ENCODE data around the gene KCNJ4. TPM values are rescaled to one million over a fixed set of nuclear protein-coding genes. Genes with fewer than 3 reads are reported as not detected.

The KCNJ4 gene
- total RNA-seq, 1 experiment from 2014 or later, result not detected

DNA sequence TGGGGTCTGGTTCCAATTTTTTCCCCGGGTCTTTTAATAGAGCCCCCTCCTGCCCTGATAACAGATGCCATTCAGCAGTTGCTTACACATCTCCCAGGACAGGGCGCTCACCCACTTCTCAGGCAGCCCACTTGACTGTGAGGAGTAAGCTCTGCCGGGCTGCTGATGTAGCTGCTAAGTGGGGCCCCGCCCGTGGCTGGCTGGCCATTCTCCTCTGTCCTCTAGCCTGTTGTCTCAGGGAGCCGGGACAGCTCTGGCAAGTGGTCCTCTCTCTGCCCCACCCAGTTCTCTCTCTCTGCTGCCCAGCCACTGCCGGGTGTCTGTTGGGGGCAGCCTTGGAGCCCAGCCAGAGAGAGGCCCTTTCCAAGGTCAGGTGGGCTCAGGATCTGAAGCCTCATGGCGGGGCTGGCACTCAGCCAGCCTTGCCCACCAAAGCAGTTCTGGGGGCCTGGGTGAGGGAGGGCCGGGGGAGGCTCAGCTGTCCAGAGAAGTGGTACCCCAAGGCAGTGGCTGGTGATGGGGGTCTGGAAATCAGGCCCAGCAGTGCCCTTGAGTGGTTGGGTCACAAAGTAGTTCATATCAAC is 8.9 kb downstream of the KCNJ4 start:
- Mint-ChIP-seq H3K27me3 (ENCODE audit: unreplicated experiment) (peaks cover 85% of the 10 kb centered on the region), H3K9me3 (ENCODE audit: low read depth, unreplicated experiment) (no peaks in the 10 kb centered on the region), H3K36me3 (ENCODE audit: insufficient read depth, unreplicated experiment) (no peaks in the 10 kb centered on the region), H3K27ac (ENCODE audit: unreplicated experiment) (no peak overlapping the region), H3K4me3 (ENCODE audit: low read depth, unreplicated experiment) (no peak overlapping the region), H3K4me1 (ENCODE audit: low read depth, unreplicated experiment) (peaks cover 18% of the 10 kb centered on the region)
- intact Hi-C loops (cut with micrococcal nuclease; ENCODE audit: unreplicated experiment), result no loop called here
- CTCF ChIA-PET, result no interaction called here
- no peak for DNase-seq
- BruUV-seq (replicated peaks), result no TSS peak
- TF ChIP-seq, protein P1, sequence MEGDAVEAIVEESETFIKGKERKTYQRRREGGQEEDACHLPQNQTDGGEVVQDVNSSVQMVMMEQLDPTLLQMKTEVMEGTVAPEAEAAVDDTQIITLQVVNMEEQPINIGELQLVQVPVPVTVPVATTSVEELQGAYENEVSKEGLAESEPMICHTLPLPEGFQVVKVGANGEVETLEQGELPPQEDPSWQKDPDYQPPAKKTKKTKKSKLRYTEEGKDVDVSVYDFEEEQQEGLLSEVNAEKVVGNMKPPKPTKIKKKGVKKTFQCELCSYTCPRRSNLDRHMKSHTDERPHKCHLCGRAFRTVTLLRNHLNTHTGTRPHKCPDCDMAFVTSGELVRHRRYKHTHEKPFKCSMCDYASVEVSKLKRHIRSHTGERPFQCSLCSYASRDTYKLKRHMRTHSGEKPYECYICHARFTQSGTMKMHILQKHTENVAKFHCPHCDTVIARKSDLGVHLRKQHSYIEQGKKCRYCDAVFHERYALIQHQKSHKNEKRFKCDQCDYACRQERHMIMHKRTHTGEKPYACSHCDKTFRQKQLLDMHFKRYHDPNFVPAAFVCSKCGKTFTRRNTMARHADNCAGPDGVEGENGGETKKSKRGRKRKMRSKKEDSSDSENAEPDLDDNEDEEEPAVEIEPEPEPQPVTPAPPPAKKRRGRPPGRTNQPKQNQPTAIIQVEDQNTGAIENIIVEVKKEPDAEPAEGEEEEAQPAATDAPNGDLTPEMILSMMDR (IDR thresholded peaks at IDR 0.05; ENCODE audit: unreplicated experiment), result no peak

DNA sequence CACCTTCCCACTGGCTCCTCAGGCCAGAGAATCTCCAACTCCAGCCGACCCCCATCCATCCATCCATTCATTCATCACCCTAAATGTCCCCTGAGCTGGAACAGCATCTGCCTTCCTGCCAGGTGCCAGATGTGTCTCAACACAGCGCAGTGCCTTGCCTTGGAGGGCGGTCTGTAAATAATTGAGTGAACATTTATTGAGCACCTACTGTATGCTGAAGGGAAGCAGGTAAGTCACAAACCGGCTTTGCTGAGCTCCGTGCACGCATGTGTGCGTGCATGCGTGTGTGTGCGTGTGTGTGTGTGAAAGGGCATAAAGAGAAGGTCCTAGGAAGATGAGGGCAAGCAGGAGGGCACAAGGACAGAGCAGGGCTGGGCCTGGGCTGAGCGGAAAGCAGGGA is 10.2 kb downstream of the KCNJ4 start:
- intact Hi-C loops (cut with micrococcal nuclease; ENCODE audit: unreplicated experiment), result no loop called here
- no peak for DNase-seq
- no peaks in the 10 kb centered on the region for H3K9me3 Mint-ChIP-seq (ENCODE audit: low read depth, unreplicated experiment)
- peaks cover 18% of the 10 kb centered on the region for H3K4me1 Mint-ChIP-seq (ENCODE audit: low read depth, unreplicated experiment)
- H3K36me3 Mint-ChIP-seq (ENCODE audit: insufficient read depth, unreplicated experiment), result no peaks in the 10 kb centered on the region
- no peak overlapping the region for H3K4me3 Mint-ChIP-seq (ENCODE audit: low read depth, unreplicated experiment)
- TF ChIP-seq, protein P1 (IDR thresholded peaks at IDR 0.05; ENCODE audit: unreplicated experiment), result no peak
- CTCF ChIA-PET, result no interaction called here
- no TSS peak for BruUV-seq (replicated peaks)
- H3K27me3 Mint-ChIP-seq (ENCODE audit: unreplicated experiment), result peaks cover 84% of the 10 kb centered on the region
- no peak overlapping the region for H3K27ac Mint-ChIP-seq (ENCODE audit: unreplicated experiment)

DNA sequence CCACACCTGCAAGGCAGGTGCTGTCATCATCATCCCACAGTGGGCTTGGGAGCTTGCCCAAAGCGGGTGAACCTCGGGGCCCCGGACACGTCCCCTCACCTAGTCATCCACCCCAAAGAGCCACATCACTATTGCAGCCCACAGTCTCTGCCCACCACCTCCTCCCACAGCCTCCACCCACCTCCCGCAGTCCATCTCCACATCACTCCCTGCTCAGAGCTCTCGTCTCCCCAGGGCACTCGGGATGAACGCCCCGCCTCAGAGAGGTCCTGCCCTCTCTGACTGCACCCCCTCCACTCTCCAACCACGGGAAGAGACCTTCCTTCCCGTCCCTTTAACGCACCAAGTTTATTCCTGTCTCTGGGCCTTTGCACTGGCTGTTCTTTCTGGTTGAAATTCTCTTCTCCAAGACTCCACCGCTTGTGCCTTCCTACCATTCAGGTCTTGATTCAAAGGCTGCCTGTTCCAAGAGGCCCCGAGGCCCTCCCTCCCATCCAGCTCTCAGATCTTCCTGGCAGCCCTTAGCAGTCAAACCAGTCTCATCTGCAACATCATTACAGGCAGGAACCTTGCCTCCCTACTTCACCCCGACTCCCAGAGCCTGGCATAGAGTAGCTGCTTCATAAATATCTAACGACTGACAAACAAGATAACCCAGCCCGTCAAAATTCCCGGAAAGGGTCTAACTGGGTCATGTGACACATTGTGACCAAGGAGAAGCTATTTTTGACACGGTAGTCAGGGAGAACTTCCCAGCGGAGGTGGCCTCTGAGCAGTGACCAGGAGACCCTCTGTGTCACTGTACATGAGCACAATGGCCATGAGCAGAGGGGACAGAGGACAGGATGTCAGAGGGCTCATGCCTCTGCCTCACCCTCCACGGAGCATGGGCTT is 11.1 kb downstream of the KCNJ4 start:
- CTCF ChIA-PET, result interaction anchor here (0.8 kb wide), 1 partner anchor 8 kb away, joined by 3 read pairs; no protein-coding TSS in a partner anchor
- intact Hi-C loops (cut with micrococcal nuclease; ENCODE audit: unreplicated experiment), result no loop called here
- H3K27me3 Mint-ChIP-seq (ENCODE audit: unreplicated experiment), result peaks cover 75% of the 10 kb centered on the region
- H3K9me3 Mint-ChIP-seq (ENCODE audit: low read depth, unreplicated experiment), result no peaks in the 10 kb centered on the region
- H3K4me1 Mint-ChIP-seq (ENCODE audit: low read depth, unreplicated experiment), result peaks cover 18% of the 10 kb centered on the region
- no peak overlapping the region for H3K27ac Mint-ChIP-seq (ENCODE audit: unreplicated experiment)
- no peaks in the 10 kb centered on the region for H3K36me3 Mint-ChIP-seq (ENCODE audit: insufficient read depth, unreplicated experiment)
- BruUV-seq (replicated peaks), result no TSS peak
- DNase-seq, result no peak
- TF ChIP-seq, protein P1 (IDR thresholded peaks at IDR 0.05; ENCODE audit: unreplicated experiment), result no peak
- no peak overlapping the region for H3K4me3 Mint-ChIP-seq (ENCODE audit: low read depth, unreplicated experiment)

DNA sequence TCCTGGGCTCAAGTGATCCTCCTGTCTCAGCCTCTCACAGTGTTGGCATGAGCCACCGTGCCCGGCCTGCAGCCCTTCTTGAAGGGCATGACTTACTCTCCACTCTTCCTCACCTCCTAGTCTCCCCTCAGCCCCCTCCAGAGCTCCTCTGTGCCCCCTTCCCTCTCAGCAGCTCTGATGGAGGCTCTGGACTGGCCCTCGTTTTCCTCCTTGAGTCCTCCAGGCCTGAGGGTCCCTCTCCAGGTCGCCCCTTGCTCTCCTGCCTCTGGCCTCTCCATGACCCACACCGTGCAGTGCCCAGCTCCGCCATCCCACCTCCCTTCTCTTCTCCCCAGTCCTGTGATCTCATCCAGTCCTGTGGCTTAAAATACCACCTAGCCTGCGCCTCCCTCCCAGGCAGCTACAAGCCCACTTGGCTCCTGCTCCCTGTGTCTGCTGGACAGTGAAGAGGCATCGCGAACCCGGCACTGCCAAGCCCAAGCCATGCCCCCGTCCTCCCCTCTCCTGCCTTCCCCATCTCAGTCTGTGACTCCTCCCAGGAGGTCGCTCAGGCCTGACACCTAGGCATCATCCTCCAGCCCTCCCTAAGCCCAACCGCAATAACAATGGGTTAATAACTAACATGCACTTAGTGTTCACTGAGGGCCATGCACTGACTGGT is 11.9 kb downstream of the KCNJ4 start:
- BruUV-seq (replicated peaks), result no TSS peak
- DNase-seq, result no peak
- no peak overlapping the region for H3K4me3 Mint-ChIP-seq (ENCODE audit: low read depth, unreplicated experiment)
- H3K9me3 Mint-ChIP-seq (ENCODE audit: low read depth, unreplicated experiment), result no peaks in the 10 kb centered on the region
- H3K36me3 Mint-ChIP-seq (ENCODE audit: insufficient read depth, unreplicated experiment), result no peaks in the 10 kb centered on the region
- intact Hi-C loops (cut with micrococcal nuclease; ENCODE audit: unreplicated experiment), result no loop called here
- H3K27ac Mint-ChIP-seq (ENCODE audit: unreplicated experiment), result no peak overlapping the region
- CTCF ChIA-PET, result interaction anchor here (0.6 to 0.8 kb wide), 2 partner anchors 9 to 43 kb away, joined by 3 to 7 read pairs; no protein-coding TSS in a partner anchor
- TF ChIP-seq, protein P1 (IDR thresholded peaks at IDR 0.05; ENCODE audit: unreplicated experiment), result no peak
- peaks cover 69% of the 10 kb centered on the region for H3K27me3 Mint-ChIP-seq (ENCODE audit: unreplicated experiment)
- peaks cover 18% of the 10 kb centered on the region for H3K4me1 Mint-ChIP-seq (ENCODE audit: low read depth, unreplicated experiment)

All from Calu3 (cell line).